ENCODE results near the gene PHF1.

The PHF1 gene

GRCh38 chr6:33453393-33454008 lies 42.7 kb downstream of the PHF1 start:
- no peak for DNase-seq

- DNase-seq: peak; percentile 64 to 98 (median 94)
Observed at GRCh38 chr6:33454009-33454946, 43.5 kb downstream of the PHF1 start, which contains the start of gene ZBTB9. ZBTB9 (plus strand) TSS chr6:33454576; CDS start chr6:33455101, 525 bp downstream.

GRCh38 chr6:33455051-33455450 lies 44.2 kb downstream of the PHF1 start:
- DNase-seq: no peak

GRCh38 chr6:33456156-33456555 lies 45.3 kb downstream of the PHF1 start:
- DNase-seq: no peak

DNA sequence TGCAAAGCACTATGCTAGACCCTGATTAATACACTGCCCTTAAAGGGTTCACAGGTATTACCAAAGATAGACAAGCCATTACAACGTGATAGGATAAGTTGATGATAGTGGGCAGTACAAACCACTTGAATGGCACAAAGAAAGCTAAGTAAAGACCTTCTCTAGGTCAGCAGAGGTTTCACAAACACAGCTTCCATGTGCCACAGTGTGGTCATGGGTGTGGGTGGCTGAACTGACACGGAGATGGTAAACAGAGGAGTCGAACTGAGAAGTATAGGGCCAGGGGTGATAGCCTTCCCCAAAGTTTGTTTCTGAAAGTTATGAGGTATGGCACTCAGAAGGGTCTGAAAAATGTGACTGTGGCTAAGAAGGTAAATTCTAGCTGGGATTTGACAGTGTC lies 47.9 kb downstream of the PHF1 start:
- DNase-seq: no peak

DNA sequence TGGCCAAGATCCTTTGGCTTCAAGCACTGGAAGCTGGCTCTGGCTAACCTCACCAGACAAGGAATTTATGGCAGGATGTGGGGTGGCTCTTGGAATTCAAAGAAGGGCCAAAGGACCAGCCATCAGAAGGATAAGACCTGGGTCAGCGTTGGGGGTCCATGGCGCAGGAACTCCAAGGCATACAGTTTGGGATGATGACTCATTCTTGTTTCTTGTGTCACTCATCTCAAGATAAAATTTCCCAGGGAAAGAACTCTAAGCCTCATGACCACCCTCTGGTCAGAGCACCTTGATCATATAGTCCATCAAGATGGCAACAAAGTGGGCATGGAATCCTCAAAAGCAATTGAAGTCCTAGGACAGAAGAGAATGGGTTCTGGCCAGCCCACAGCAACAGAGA lies 48.4 kb downstream of the PHF1 start:
- DNase-seq: no peak

Measured in hypothalamus (tissue), 51 donors.